H9 (cell line): ENCODE results near the gene IDI2. TPM values are rescaled to one million over a fixed set of nuclear protein-coding genes. Genes with fewer than 3 reads are reported as not detected.

ENCODE experiments used
- DNase-seq: peaks from one replicate; pipeline ENCODE4 v3.0.0-alpha.2; 2017
- H2AFZ ChIP-seq: one replicate; pipeline ENCODE4 v1.6.1; 2013; ENCODE audit warnings: mild to moderate bottlenecking, low read length, control low read depth, moderate library complexity
- H2AK5ac ChIP-seq: 2 replicates; pipeline ENCODE4 v1.6.1; 2013; ENCODE audit warnings: low read length, control low read depth, mixed read lengths; ENCODE audit not compliant: insufficient read length
- H2BK120ac ChIP-seq: one replicate; pipeline ENCODE4 v1.6.1; 2013; ENCODE audit warnings: low read depth, mild to moderate bottlenecking, low read length, control low read depth, inconsistent platforms; ENCODE audit not compliant: poor library complexity, severe bottlenecking
- H2BK12ac ChIP-seq: 2 replicates; pipeline ENCODE4 v1.6.1; 2013; ENCODE audit warnings: low read length, control low read depth, mixed read lengths, low read depth; ENCODE audit not compliant: insufficient read length
- H2BK15ac ChIP-seq: 2 replicates; pipeline ENCODE4 v1.6.1; 2013; ENCODE audit warnings: low read depth, low read length, control low read depth
- H2BK20ac ChIP-seq: one replicate; pipeline ENCODE4 v1.6.1; 2013; ENCODE audit warnings: low read depth, mild to moderate bottlenecking, low read length, control low read depth, inconsistent platforms; ENCODE audit not compliant: poor library complexity, severe bottlenecking
- H2BK5ac ChIP-seq: 2 replicates; pipeline ENCODE4 v1.6.1; 2013; ENCODE audit warnings: low read length, control low read depth, mixed read lengths; ENCODE audit not compliant: insufficient read length
- H3K14ac ChIP-seq: 2 replicates; pipeline ENCODE4 v1.6.1; 2013; ENCODE audit warnings: low read length, control low read depth; ENCODE audit not compliant: insufficient read depth
- H3K18ac ChIP-seq: 2 replicates; pipeline ENCODE4 v1.6.1; 2013; ENCODE audit warnings: low read depth, mild to moderate bottlenecking, mixed read lengths, low read length, control low read depth; ENCODE audit not compliant: insufficient read length
- H3K23ac ChIP-seq: 2 replicates; pipeline ENCODE4 v1.6.1; 2013; ENCODE audit warnings: low read length, control low read depth, mixed read lengths, low read depth; ENCODE audit not compliant: insufficient read length
- H3K23me2 ChIP-seq: 2 replicates; pipeline ENCODE4 v1.6.1; 2013; ENCODE audit warnings: low read depth, mild to moderate bottlenecking, mixed read lengths, low read length, control low read depth; ENCODE audit not compliant: insufficient read length, poor library complexity, severe bottlenecking
- H3K27ac ChIP-seq: 2 replicates; pipeline ENCODE4 v1.5.1; 2013; ENCODE audit warnings: low read length, control low read depth, mixed read lengths, low read depth; ENCODE audit not compliant: insufficient read length
- H3K27me3 ChIP-seq: 2 replicates; pipeline ENCODE4 v1.6.1; 2013; ENCODE audit warnings: low read length, control low read depth, inconsistent platforms; ENCODE audit not compliant: insufficient read depth
- H3K4ac ChIP-seq: 2 replicates; pipeline ENCODE4 v1.6.1; 2013; ENCODE audit warnings: low read depth, mild to moderate bottlenecking, control low read depth, inconsistent platforms, low read length, moderate library complexity
- H3K4me1 ChIP-seq: 2 replicates; pipeline ENCODE4 v1.6.1; 2013; ENCODE audit warnings: low read length, control low read depth, inconsistent platforms; ENCODE audit not compliant: insufficient read depth
- H3K4me2 ChIP-seq: 2 replicates; pipeline ENCODE4 v1.6.1; 2013; ENCODE audit warnings: low read length, control low read depth, mixed read lengths; ENCODE audit not compliant: insufficient read length, insufficient read depth
- H3K56ac ChIP-seq: 2 replicates; pipeline ENCODE4 v1.6.1; 2013; ENCODE audit warnings: low read depth, mild to moderate bottlenecking, mixed read lengths, low read length, control low read depth; ENCODE audit not compliant: insufficient read length
- H3K79me1 ChIP-seq: 2 replicates; pipeline ENCODE4 v1.6.1; 2013; ENCODE audit warnings: low read depth, mild to moderate bottlenecking, moderate library complexity, low read length, control low read depth, inconsistent platforms; ENCODE audit not compliant: insufficient read depth, poor library complexity, severe bottlenecking
- H3K79me2 ChIP-seq: 2 replicates; pipeline ENCODE4 v1.6.1; 2013; ENCODE audit warnings: low read length, control low read depth, inconsistent platforms; ENCODE audit not compliant: insufficient read depth
- H3K9ac ChIP-seq: 2 replicates; pipeline ENCODE4 v1.6.1; 2013; ENCODE audit warnings: low read length, control low read depth, mixed read lengths; ENCODE audit not compliant: insufficient read length; ENCODE audit errors: extremely low read depth
- H3K9me3 ChIP-seq: one replicate; pipeline ENCODE4 v1.6.1; 2013; ENCODE audit warnings: low read depth, low read length, inconsistent platforms; ENCODE audit not compliant: control insufficient read depth
- H3T11ph ChIP-seq: one replicate; pipeline ENCODE4 v1.6.1; 2013; ENCODE audit warnings: mild to moderate bottlenecking, low read length, control low read depth, inconsistent platforms
- H4K20me1 ChIP-seq: one replicate; pipeline ENCODE4 v1.6.1; 2013; ENCODE audit not compliant: control insufficient read depth, insufficient read length, insufficient read depth
- H4K5ac ChIP-seq: 2 replicates; pipeline ENCODE4 v1.6.1; 2013; ENCODE audit warnings: low read depth, mild to moderate bottlenecking, mixed read lengths, low read length, control low read depth; ENCODE audit not compliant: insufficient read length
- H4K8ac ChIP-seq: replicated peaks from 2 replicates; pipeline ENCODE4 v1.6.1; 2013; ENCODE audit warnings: low read length, control low read depth, mixed read lengths, low read depth; ENCODE audit not compliant: insufficient read length
- H4K91ac ChIP-seq: 2 replicates; pipeline ENCODE4 v1.6.1; 2013; ENCODE audit warnings: low read depth, mild to moderate bottlenecking, moderate library complexity, mixed read lengths, low read length, control low read depth; ENCODE audit not compliant: insufficient read length
- H3K27ac Mint-ChIP-seq, 3 experiments: 2 replicates in 2 of 3; 3 replicates in 1 of 3; pipeline ENCODE4 v1.8.0; 2020 to 2021; ENCODE audit warnings: mixed read lengths in 3 of 3, mild to moderate bottlenecking in 1 of 3, moderate library complexity in 1 of 3
- H3K27me3 Mint-ChIP-seq: 2 replicates; pipeline ENCODE4 v1.8.0; 2021; ENCODE audit warnings: low read depth, mild to moderate bottlenecking, moderate library complexity, mixed read lengths
- H3K36me3 Mint-ChIP-seq, 3 experiments: 2 replicates in 2 of 3; 3 replicates in 1 of 3; pipeline ENCODE4 v1.8.0; 2020 to 2021; ENCODE audit warnings: low read depth in 3 of 3, mixed read lengths in 3 of 3; ENCODE audit not compliant: insufficient read depth in 1 of 3
- H3K4me1 Mint-ChIP-seq, 2 experiments: 2 replicates each; pipeline ENCODE4 v1.8.0; 2020; ENCODE audit warnings: mixed read lengths in 2 of 2
- H3K4me3 Mint-ChIP-seq, 2 experiments: 2 replicates in 1 of 2; 3 replicates in 1 of 2; pipeline ENCODE4 v1.8.0; 2020 to 2021; ENCODE audit warnings: mild to moderate bottlenecking in 2 of 2, mixed read lengths in 2 of 2, moderate library complexity in 1 of 2
- H3K9me3 Mint-ChIP-seq, 2 experiments: 2 replicates in 1 of 2; 3 replicates in 1 of 2; pipeline ENCODE4 v1.8.0; 2020; ENCODE audit warnings: mild to moderate bottlenecking in 2 of 2, mixed read lengths in 2 of 2, moderate library complexity in 1 of 2
- CTCF ChIP-seq: fragments of 200-600 bp; sonication (generic); conservative IDR thresholded peaks from 3 replicates; pipeline ENCODE4 v1.8.0; 2021; ENCODE audit warnings: antibody characterized with exemption, mild to moderate bottlenecking
- WGBS: extraction: QIAGEN DNeasy Blood & Tissue Kit; methylation state at CpG from one replicate; pipeline ENCODE4 v1.1.7; 2013; ENCODE audit warnings: missing lambda C conversion rate, low lambda C conversion rate, mixed read lengths; ENCODE audit not compliant: insufficient read length; ENCODE audit errors: extremely low coverage; 5-methylcytosine and 5-hydroxymethylcytosine counted together
- total RNA-seq: library from RNA; stranded (reverse); gene quantifications from 2 replicates; pipeline ENCODE4 v1.2.1, GENCODE V29; 2021

The IDI2 gene
- total RNA-seq, 1 experiment from 2014 or later = not detected

- Histone ChIP-seq H3K4me2 (no peak overlapping the region), H3K79me1 (no peaks in the 10 kb centered on the region), H3K23me2 (no peaks in the 10 kb centered on the region), H3K18ac (no peak overlapping the region), H4K20me1 (no peaks in the 10 kb centered on the region), H3K27ac (no peak overlapping the region), H3K27me3 (no peaks in the 10 kb centered on the region), H2AK5ac (no peak overlapping the region), H3K56ac (no peak overlapping the region), H3K4ac (no peak overlapping the region), H3T11ph (no peak overlapping the region), H4K5ac (no peak overlapping the region), H2BK20ac (no peak overlapping the region), H2BK15ac (no peak overlapping the region), H4K91ac (no peak overlapping the region), H2BK5ac (no peak overlapping the region), H3K9ac (no peak overlapping the region), H2AFZ (no peak overlapping the region), H3K79me2 (no peaks in the 10 kb centered on the region), H4K8ac (no peak overlapping the region), H2BK12ac (no peak overlapping the region), H3K14ac (no peak overlapping the region), H2BK120ac (no peak overlapping the region), H3K23ac (no peak overlapping the region), H3K4me1 (no peaks in the 10 kb centered on the region), H3K9me3 (peaks cover 6% of the 10 kb centered on the region)
- Mint-ChIP-seq H3K4me1 (peaks cover 10 to 23% of the 10 kb centered on the region in 2 experiments), H3K27me3 (peaks cover 2% of the 10 kb centered on the region), H3K9me3 (peaks cover 13 to 21% of the 10 kb centered on the region in 2 experiments), H3K27ac (no peak overlapping the region; a peak in 2 of 7 replicates), H3K36me3 (peaks cover 9 to 18% (median 10%) of the 10 kb centered on the region in 3 experiments), H3K4me3 (no peak overlapping the region)
- no peak for DNase-seq
- no CpG with 5 or more reads among the region's 20 CpGs for WGBS
- TF ChIP-seq CTCF = no peak
Observed at GRCh38 chr10:974038-974784, 51.4 kb downstream of the IDI2 start.
